ENCODE measurements around the gene HMGXB3.

GRCh38 chr5:150056075-150056443 is 55.5 kb downstream of the HMGXB3 start:
- TF ChIP-seq CTCF (IDR thresholded peaks at IDR 0.05) (no peak), POLR2A (IDR thresholded peaks at IDR 0.05) (no peak), EP300 (IDR thresholded peaks at IDR 0.05) (no peak)

Data from tibial nerve (tissue), 4 donors.